ENCODE data around the gene THSD4. TPM values are rescaled to one million over a fixed set of nuclear protein-coding genes. Genes with fewer than 3 reads are reported as not detected.

Gene THSD4
- 19.5 and 31.9 TPM in 2 replicates for total RNA-seq (2014; rRNA removed; shearing (Covaris generic))

DNA sequence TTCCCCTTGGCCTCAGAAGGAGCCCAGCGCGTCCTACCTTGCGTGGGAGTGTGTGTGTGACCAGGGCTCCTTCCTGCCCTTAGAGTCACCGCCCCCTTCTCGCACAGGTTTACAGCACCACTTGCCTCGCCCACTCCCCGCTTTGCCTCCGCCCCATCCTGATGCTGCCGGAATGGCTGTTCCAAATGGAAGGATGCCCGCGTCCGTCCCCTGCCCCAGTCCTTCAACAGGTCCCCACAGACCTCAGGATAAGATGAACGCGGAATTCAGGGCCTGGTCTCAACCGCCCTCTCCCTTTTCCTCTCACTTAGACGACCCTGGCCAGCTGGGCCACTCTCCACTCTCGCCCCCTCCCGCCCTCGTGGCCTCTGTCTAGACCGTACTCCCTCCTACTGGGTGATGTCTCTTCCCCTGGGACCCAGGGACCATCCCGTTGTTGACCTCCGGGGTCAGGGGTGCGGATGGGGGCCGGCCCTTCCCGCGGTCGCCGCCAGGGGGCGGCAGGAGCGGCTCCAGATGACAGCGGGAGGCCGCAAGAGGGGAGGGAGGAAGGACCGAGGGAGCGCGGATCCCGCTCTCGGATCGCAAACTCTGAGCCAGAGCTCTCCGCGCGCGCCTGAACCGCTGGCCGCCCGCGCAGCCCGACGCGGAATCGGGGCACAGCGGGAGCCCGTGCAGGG is at the start of gene THSD4:
Gene THSD4 (plus strand): TSS at position 585 of the 680 bp plus-strand sequence.
- DNase-seq (ENCODE audit: low spot score) = peak; percentile 84

DNA sequence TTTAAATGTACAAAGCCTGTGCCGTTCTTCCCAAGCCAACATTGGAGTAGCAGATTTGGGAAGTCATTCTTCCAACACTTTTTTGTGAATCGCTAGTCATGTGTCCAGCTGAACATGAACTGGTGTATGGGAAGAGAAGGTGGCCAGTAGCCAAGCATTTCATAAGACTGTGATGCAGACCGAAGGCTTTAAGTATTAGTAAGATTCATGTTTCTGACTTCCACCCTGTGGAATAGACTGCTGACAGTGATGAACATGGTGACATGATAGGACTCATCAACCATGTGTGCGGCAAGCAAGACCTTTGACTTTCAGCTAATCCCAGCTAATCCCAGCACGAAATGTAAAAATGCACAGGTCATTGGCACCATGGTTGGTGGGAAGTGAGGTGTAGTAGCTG is 48.3 kb upstream of the THSD4 start:
- DNase-seq (ENCODE audit: low spot score) = no peak

DNA sequence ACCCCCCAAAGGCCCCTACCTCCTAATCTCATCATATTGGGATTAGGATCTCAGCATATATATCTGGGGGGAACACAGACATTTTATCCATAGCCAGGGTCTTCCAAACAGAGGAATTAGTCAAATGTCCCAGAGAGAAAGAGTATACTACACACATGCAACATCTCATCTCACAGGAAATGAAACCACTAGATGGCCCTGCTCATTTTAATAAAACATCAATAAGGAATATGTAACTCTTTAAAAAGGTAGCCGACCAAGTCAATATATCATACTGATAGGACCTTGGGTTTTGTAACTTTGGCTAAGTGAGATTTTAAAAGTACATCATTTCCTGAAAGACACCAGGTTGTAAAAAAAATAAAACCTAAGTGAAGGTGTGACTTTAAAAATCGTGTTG is 45.6 kb upstream of the THSD4 start:
- DNase-seq (ENCODE audit: low spot score) = peak; percentile 38

DNA sequence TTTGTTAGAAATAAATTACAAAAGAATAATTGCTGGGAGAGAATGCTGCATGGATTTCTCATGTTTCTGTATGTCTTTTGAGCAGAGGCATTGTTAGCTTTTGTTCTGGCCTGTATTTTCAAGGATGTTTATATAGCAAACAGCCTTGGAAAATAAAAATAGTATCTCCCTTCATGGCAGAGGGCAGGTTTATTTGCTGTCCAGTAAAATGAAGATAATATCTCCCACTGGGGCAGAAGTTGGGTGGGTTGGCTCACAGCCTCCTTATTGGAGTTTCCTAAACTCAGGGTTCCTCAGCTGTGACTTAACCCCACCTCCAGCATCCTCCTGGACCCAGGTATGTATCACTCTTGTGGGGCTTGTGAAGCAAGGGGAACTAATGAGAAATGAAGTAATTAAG is 43.7 kb upstream of the THSD4 start:
- no peak for DNase-seq (ENCODE audit: low spot score)

GRCh38 chr15:71072423-71072822 is 42.8 kb upstream of the THSD4 start:
- DNase-seq (ENCODE audit: low spot score) = no peak

- DNase-seq (ENCODE audit: low spot score) = peak; percentile 85
Measured at GRCh38 chr15:71078506-71079207, 36.6 kb upstream of the THSD4 start.

DNA sequence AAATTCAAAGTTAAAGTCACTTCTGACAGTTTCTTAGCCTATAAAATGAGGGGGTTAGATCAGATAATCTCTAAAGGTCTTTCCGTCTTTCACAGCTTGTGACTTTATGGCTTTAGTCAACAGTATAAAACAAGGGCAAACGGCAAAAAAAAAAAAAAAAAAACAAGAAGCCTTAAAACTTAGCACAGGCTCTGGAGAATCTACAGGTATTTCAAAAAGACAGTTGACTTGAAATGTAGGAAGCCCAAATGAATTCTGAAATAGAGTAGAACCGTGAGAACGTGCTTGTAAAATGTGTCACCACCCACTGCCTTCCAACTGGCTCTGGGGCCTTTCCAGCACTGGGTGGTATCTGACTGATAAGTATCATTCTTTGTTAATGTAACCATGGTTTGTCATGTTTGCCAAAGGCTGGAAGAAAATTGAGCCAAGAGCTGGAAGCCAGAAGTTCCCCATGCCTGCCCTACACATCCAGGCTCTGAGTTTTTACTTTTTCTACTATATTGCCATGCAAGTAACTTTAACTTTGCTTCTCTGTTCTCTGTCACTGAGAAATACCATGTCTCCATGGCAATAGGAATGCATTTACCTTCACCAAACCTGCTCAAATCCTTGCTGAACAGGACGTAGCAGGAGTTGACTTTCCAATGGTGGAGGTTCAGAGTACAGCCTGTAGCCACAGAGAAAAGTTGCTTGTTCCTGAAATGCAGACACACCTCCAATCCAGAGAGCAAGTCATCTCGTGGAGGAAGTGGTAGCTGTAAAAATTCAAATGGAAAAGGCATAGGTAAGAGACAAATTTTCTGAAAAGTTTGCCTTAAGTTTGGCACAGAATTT is 35.8 kb upstream of the THSD4 start:
- DNase-seq (ENCODE audit: low spot score) = peak; percentile 97

GRCh38 chr15:71080166-71080565 is 35.1 kb upstream of the THSD4 start:
- DNase-seq (ENCODE audit: low spot score) = no peak

GRCh38 chr15:71080705-71081104 is 34.6 kb upstream of the THSD4 start:
- peak; percentile 32 for DNase-seq (ENCODE audit: low spot score)

DNA sequence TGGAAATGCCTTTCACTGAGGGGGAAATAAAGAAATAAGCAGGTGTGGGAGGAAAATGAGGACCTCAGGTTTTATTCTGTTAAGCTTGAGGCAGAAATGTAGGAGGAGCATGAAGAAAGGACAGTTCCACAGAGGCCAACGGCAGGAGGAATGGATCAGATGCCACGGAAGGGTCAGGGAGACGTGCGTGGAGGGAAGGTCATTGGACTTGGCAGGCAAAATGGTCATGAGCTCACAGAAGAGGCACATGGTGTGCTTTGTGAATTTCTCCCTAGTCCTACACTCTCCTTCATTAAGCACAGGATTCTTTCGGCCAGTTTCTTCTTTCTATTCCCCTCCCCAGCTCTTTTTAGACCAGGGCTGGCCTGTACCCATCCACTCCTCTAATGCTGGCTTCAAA is 32.5 kb upstream of the THSD4 start:
- no peak for DNase-seq (ENCODE audit: low spot score)

DNA sequence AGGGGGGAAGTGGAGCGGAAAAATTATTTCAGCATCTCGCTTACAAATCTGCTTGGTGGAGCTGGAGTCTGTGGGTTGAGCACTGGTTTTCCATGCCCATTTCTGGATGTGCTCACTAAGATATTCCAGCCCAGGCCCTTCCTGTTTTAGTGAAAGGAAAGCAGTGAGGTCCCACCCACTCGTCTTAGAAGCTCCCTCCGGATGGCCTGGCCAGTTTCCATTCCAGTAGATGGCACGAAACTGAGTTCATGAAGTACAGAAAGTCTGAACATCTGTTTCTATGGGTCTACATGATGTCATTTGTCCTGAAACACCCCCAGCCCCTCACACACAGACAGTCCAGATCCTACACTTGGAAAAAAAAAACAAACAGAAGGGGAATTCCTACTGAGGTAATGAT is 31.9 kb upstream of the THSD4 start:
- DNase-seq (ENCODE audit: low spot score) = no peak

DNA sequence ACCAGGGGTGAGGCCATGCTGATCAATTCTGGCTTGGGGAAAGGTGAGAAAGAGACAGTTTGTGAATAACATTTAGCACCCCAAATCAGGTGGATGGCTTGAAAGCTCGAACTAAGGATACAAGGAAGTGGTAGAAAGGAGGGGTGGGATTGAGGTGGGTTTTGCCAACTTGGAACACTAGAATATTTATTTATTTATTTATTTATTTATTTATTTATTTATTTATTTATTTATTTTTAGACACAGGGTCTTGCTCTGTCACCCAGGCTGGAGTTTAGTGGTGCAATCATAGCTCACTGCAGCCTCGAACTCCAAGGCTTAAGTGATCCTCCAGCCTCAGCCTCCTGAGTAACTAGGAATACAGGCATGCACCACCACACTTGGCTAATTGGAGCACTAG is 31.0 kb upstream of the THSD4 start:
- no peak for DNase-seq (ENCODE audit: low spot score)

GRCh38 chr15:71085809-71086208 is 29.5 kb upstream of the THSD4 start:
- no peak for DNase-seq (ENCODE audit: low spot score)

- DNase-seq (ENCODE audit: low spot score) = no peak
Measured at GRCh38 chr15:71088155-71088554, 27.1 kb upstream of the THSD4 start.

GRCh38 chr15:71088683-71089082 is 26.6 kb upstream of the THSD4 start:
- DNase-seq (ENCODE audit: low spot score) = no peak

DNA sequence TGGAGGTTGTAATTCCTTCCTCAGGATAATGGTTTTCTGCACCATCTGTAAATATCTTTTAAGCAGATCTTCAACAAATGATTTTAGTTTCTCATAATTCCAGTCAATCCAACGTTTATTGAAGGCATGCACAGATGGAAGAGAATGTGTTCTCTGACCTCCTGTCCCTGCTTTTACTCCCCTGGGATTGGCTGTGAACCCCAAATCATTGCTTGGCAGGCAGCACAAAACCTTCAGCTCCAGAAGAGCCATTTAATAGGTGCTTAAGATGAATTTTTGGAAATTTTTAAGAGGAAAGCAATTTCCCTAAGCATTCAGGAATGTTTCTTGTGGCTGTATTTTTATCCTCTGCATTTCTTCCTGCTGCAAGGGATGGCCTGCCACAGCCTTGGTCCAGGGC is 25.5 kb upstream of the THSD4 start:
- DNase-seq (ENCODE audit: low spot score) = no peak

- no peak for DNase-seq (ENCODE audit: low spot score)
Measured at GRCh38 chr15:71091601-71092000, 23.7 kb upstream of the THSD4 start.

GRCh38 chr15:71092056-71092600 is 23.1 kb upstream of the THSD4 start:
- no peak for DNase-seq (ENCODE audit: low spot score)

DNA sequence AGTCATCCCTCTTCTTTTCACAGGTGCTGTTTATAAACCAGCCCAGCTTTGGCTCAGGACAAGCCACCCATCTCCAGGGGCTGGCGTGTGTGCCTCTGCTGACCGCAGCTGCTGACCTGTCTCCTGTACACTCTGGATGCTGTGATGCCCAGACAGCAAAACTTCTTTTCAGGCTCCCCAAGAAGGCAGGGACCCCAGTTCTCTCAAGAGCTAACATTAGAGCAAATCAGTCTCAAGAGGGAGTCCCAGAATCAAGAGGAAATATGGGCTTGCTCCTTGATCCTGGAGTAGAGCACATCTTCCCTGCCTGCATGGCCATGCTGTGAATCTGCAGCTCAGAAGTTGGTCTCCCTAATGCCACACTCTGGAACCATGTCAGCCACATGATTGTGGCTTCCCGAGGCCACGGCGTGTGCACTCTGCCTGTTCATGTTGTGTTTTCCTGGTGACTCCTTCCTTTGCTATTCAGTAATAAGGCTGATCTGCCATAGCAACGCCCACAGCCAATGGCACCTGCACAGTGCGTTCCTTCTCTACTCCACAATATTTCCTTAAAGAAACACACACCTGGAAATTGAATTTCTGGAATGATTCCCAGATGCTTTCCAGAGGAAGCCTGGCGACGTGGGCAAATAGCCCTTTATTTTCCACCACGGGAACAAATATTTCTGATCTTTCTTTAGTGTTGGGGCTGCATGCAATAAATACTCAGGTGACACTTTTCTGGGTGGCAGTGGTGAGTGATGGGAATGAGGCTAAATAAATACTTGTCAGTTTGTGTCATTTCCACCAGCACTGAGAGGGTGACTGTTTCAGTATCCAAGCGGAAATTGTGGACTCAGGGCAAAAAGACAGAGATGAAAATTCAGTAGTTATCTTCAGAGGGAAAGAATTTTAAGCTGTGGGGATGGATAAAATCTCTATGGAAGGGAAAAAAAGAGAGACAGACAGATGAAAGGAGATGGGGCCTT is 21.9 kb upstream of the THSD4 start:
- peak; percentile 93 for DNase-seq (ENCODE audit: low spot score)

- DNase-seq (ENCODE audit: low spot score) = no peak
Measured at GRCh38 chr15:71094137-71094536, 21.1 kb upstream of the THSD4 start.

DNA sequence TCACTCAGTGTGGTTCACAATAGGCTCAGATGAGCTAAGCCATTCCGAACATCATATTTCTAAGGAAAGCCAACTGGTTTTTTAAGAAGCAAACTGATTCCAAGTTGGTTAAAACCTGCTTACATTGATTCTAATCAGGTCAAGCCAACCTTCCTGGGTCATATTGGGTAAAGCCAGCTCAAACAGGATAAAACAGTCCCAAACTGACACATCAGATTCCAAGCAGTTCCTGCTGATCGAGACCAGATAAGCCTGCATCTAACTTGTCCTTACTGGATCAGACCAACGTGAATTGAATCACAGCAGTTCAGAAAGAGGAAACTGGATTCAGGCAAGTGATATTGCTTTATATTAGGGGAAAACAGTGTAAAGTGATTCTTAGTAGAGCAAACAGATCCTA is 18.6 kb upstream of the THSD4 start:
- DNase-seq (ENCODE audit: low spot score) = peak; percentile 66
